Mesenteric fat pad (tissue), 1 donor: ENCODE data around the gene RPTN. TPM values are rescaled to one million over a fixed set of nuclear protein-coding genes. Genes with fewer than 3 reads are reported as not detected.

ENCODE experiments used
- DNase-seq: peaks from one replicate; pipeline ENCODE4 v3.0.0-alpha.2; 2020; ENCODE audit warnings: low spot score
- long read RNA-seq: library from polyadenylated mRNA; unstranded; transcript quantifications from one replicate; pipeline ENCODE4 v2.0.0, GENCODE V29; 2020
- total RNA-seq: library from RNA; stranded (reverse); fragmentation: NEBNext Ultra II Directional; extraction: Animal tissue kit (Norgen Biotek cat#: 25700); gene quantifications from one replicate; pipeline ENCODE4 v1.2.1, GENCODE V29; 2021
- donor health status: DM: yes; HTN: yes; CAD: no.

RPTN gene, protein sequence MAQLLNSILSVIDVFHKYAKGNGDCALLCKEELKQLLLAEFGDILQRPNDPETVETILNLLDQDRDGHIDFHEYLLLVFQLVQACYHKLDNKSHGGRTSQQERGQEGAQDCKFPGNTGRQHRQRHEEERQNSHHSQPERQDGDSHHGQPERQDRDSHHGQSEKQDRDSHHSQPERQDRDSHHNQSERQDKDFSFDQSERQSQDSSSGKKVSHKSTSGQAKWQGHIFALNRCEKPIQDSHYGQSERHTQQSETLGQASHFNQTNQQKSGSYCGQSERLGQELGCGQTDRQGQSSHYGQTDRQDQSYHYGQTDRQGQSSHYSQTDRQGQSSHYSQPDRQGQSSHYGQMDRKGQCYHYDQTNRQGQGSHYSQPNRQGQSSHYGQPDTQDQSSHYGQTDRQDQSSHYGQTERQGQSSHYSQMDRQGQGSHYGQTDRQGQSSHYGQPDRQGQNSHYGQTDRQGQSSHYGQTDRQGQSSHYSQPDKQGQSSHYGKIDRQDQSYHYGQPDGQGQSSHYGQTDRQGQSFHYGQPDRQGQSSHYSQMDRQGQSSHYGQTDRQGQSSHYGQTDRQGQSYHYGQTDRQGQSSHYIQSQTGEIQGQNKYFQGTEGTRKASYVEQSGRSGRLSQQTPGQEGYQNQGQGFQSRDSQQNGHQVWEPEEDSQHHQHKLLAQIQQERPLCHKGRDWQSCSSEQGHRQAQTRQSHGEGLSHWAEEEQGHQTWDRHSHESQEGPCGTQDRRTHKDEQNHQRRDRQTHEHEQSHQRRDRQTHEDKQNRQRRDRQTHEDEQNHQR
- total RNA-seq, result not detected
- long read RNA-seq, result 0 reads

DNA sequence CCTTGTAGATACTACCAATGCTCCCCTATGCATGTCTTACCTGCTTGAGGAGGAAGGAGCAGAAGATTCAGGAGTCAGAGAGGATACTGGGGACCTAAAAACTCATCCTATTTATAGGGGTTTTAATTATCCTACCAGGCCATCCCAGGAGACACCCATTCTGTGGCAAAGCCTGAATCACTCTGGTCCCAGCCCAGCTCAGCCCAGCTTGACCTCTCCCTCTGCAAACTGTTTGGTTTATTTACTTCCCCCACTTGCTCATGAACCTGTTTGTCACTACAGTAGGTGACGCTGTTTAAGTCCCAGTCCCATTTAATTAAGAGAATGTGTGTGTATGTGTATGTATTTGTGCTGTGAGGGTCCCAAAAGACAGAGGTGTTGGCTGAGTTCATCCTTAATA, at the start of gene RPTN:
TSS of gene RPTN (minus strand) at position 85 of the 400 bp plus-strand sequence. CDS start 1,339 bp downstream, outside the sequence.
- DNase-seq, result no peak

- DNase-seq, result no peak
These were observed 40.0 kb upstream of the RPTN start for GRCh38 chr1:152198982-152199381.

- DNase-seq, result no peak
These were observed 38.4 kb upstream of the RPTN start for GRCh38 chr1:152197361-152197941.

DNA sequence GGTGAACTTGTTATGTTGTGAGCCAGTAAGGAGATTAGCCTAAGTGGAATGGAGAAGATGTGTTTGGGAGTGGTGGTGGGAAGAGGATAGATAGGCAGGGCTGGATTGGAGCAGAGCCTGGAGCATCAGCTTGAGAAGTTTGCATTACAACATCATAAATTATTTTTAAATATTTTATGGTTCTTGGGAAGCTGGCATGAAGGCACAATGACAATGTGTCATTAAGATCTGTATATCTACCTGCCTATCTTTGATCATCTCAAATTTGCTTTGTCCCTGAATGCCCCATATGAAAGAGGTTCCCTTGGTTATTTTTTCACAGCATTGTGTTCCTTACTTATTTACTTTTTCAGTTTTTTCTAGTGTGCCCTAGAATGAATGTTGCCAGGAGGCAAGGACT, 32.7 kb upstream of the RPTN start:
- no peak for DNase-seq

- no peak for DNase-seq
These were observed 32.2 kb upstream of the RPTN start for GRCh38 chr1:152191260-152191659.

DNA sequence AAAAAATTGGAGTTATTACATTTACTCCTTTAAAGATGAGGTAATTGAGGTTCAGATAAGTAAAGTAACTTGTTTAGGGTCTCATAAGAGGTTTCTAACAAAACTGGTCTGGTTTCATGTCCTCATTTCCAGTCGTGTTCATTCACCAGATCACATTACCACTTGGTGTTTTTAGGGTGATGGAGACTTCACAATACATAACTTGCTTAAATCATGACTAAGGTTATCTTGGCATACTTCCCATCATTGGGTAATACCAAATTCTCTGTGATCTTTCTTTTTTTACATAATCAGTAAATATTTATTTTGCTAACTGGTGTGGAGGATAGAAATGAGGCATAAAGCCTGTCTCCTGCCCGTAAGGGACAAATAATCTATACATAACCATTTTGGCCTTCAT, 31.6 kb upstream of the RPTN start:
- DNase-seq, result no peak

DNA sequence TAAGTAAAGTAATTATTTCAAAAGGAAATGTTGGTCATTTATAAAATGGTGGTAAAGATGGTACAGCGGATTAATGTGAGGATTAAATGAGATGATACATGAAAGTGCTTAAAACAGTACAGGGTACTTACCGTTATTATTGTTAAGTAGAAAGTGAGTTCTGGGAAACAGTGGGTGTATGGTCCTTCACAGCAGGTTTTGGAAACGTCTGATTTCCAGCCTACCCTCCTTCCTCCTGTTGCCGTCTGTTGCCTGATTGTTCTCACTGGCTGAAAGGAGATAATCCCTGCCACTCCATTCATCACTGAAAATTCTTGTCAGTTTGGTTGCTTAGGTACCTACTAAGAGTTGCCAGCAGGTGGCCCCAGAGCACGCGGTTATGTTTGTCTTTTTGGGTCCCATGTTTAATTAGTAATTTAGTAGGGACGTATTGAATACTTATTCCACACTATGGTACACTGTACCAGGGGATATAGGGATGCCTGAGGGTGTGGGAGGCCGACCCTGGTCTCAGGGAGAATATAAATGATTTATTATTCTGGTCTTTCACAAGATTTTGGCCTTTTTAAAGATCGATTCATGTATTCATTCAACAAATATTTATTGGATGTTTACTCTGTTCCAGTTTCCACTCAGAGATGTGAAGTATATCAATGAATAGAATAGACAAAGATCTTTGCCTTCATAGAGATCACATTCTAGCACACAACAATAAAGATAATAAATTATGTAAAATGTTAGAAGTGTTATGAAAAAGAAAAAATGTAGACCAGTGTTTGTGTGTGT, 30.8 kb upstream of the RPTN start:
- no peak for DNase-seq

DNA sequence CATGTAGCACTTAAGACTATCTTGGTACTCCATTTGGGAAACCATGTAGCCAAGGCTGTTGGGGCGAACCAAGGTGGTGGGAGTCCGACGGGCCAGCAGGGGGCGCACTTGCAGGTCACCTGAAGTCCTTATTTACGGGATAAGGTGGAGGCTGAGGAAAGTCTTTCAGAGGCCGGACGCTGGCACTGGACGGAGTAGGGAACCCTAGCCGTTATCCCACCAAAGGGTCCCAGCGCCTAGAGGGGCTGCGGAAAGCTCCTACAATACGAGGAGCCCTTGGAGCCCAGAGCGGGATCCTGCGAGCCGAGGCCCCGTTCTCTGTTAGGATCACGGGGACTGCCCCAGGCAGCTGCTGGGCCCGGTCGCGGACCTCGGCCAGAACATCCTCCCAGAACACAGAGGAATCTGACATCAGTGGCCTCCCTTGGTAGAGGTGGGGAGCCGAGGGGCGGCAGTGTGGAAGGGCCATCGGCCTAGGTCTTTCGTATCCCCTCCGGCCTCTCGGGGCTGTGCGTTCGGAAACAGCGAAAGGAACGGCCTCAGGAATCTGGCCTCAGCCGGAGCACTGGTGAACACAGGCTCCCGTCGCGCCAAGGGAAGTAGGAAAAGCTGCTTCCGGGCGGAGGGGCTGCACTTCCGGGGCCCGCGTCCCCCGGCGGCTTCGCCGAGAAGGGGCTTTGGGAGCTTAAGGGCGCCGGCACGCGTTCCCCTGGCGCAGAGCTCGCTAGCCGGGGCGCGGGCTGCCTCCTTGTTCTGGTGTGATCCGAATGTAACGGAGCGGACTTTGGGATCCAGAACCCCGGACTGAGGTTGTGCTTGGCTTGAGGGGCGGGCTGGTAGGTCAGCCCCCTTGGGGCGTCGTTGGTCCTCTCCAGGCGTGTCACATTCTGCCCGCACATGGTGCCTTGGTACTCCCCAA, 29.9 kb upstream of the RPTN start:
- DNase-seq, result no peak

DNA sequence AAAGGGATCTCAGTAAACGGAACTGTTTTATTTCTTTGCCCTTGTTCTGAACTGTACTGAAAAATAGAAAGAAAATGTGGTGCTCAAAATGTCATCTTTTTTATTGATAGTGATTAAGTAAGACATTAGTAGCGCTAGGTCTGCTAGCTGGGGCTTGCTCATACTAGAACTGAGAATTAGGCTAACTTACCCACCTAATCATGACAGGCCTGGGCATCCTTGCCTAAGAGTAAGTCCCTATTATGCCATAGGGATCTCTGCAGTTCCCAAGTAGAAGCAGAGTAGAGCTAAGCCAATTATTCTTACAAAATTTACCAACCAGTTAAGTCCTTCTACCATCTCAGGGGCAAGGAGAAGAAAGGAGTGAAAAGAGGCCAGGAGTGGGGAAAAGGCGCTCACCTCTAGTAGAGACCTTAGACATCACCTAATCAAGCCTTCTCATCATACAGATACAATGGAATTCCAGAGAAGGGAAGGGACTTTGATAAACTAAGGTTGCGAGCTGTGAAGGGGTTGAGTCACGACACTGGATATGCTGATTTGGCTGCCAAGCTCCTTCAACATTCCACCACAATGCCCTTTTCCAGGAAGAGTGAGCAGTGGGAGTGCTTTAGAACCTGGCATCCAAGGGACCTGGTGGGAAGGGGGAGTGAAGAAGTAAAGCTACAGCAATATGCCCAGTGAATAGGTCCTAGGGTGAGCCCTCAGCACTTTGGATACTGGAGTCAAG, 27.7 kb upstream of the RPTN start:
- no peak for DNase-seq

- no peak for DNase-seq
These were observed 26.7 kb upstream of the RPTN start for GRCh38 chr1:152185544-152186391.

- no peak for DNase-seq
These were observed 23.9 kb upstream of the RPTN start for GRCh38 chr1:152182944-152183361.

DNA sequence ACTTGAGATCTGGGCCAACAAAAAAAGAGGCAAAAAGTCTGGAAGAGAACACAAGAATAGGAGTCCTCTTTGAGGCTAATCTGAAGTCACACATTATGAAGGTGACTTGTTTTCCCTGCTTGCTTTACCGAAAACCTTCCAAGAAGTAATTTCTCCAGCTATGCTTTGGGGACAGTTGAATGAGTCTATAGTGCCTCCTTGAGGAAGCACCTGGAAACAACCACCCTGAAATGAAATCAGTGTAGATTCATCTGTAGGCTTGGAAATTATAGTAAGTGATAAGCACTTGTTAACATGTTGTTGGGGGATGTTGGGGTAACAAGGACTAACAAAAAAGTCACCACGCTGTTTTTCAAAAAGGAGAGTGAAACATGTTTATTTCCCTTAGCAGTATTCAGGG, 23.4 kb upstream of the RPTN start:
- no peak for DNase-seq

- no peak for DNase-seq
These were observed 20.5 kb upstream of the RPTN start for GRCh38 chr1:152179566-152179965.

- DNase-seq, result no peak
These were observed 11.4 kb upstream of the RPTN start for GRCh38 chr1:152170287-152170905.

DNA sequence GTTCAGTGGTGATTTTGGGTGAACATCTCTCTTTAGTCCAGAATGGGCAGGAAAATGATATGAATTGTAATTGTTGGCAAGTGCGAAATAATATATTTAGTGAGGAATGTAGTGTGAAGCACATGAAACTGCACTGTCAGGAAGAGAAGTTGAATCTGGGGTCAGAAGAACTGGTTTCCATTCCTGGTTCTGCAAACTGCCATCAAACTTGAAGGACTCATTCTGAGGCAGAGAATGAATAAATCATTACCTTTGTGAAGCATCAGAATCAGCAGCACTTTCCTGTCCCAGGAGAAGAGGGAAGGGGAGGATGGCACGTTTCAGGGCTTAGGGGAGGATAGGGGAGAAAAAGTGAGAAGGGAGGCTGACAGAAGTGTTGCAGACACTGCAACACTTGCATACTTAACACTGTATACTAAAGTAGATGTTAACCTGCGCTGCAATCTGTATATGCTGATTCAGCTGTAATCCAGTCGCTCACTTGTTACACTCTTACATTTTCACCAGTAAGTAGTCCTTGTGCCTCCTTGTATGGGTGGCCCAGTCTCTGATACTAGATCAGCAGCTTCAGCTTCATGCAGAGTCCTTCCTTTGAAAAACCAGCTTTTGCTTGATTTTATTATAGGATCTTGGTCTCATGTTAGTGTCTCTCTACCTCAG, 10.5 kb upstream of the RPTN start:
- DNase-seq, result no peak

- DNase-seq, result no peak
These were observed 9.5 kb upstream of the RPTN start for GRCh38 chr1:152168535-152168868.

GRCh38 chr1:152167835-152168534, 9.0 kb upstream of the RPTN start:
- DNase-seq, result no peak
